ENCODE data around the gene SLIRP.
"Not testable (repeated sequence)": the region's sequence is repeated elsewhere in the genome, so short reads cannot be mapped to it uniquely, and the experiment has no call there.

Gene SLIRP

DNA sequence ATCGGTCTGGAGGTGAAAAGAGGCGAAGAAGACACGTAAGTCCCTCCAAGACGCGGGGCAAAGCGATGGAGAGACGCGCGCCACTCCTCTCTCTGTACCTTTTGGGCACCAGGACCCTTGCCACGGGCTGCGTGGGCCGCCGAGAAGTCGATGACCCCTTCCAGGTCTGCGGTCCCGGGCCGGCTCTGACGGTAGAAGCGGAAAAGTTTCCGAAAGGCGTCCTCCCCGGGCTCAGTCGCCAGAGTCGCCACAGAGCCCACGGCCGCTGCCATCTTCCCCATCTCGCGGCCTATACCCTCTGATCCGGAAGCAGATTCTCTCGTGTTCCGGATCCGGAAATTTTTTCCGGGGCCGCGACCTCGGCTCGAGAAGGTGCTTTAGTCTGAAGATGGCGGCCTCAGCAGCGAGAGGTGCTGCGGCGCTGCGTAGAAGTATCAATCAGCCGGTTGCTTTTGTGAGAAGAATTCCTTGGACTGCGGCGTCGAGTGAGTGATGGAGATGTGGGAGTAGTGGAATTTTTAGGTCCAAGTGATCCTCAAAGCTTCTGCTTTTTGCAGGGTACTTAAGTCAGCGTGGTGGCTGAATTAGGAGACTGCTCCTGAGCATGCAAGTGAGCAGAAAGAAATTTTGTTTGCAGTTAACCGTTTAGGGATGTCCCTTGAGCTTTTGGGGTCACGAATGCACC lies at the start of gene SLIRP, which contains the start of gene ALKBH1:
SLIRP (plus strand) TSS at position 380 of the 685 bp plus-strand sequence; CDS start at position 389, 9 bp downstream.
ALKBH1 (minus strand) TSS at position 300 of the 685 bp plus-strand sequence; CDS start at position 281, 19 bp downstream.
- peak; percentile 30 for DNase-seq (ENCODE audit: low read depth)

DNA sequence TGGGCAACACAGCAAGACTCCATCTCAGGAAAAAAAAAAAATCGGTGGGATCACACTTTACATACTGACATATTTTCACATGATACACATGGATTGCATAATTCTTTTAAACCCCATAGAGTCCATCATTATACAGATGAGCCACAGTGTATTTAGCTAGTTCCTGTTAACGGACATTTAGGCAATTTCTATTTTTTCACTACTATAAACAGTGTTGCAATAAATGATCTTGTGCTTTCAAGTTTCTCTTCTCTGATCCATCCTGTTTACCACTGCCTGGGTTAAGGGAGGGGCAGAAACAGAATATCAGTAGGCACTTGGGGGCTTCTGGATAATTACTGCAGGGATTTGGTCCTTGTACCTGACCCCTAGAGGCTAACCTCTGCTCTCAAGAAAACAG lies 48.1 kb upstream of the SLIRP start:
- DNase-seq (ENCODE audit: low read depth), result no peak

DNA sequence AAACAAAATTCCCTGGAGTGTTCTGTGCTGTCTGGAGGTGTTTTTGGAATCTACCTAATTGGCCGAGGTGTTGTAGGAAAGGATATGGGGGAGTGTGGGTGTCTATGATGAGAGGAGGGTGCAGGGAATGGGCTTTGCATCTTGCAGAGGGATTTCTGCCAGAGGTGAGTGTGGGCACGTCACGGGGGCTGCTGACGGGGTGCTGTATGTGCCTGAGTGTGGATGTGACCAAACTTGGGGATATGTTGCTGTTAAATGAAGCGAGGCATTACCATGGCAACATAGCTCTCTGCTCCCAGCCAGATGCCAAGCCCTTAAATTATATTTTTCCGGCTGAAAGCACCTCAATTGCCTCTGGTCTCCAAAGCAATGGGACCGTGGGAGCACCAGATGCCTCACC lies 47.1 kb upstream of the SLIRP start:
- DNase-seq (ENCODE audit: low read depth), result no peak

DNA sequence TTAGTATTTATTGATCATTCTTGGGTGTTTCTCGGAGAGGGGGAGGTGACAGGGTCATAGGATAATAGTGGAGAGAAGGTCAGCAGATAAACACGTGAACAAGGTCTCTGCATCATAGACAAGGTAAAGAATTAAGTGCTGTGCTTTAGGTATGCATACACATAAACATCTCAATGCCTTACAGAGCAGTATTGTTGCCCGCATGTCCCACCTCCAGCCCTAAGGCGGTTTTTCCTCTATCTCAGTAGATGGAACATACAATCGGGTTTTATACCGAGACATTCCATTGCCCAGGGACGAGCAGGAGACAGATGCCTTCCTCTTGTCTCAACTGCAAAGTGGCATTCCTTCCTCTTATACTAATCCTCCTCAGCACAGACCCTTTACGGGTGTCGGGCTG lies 46.3 kb upstream of the SLIRP start:
- DNase-seq (ENCODE audit: low read depth), result not testable (repeated sequence)

DNA sequence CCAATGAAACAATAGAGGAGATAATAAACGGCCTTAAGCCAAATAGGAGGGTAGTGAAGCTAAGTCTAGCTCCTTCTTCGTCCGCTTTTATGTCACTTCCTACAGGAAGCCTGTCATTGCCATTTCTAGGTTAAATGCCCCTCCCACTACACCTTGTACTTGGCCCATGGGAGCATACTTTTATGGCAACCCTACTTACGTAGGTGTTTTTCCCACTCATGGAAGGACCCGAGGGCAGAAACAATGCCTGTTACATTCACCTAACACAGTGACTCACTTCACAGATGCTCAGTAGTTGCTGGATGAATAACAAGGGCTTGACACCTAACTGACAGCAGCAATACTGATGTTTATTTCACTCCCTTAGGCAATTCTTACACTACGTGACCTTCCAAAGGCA lies 44.6 kb upstream of the SLIRP start:
- DNase-seq (ENCODE audit: low read depth), result no peak

DNA sequence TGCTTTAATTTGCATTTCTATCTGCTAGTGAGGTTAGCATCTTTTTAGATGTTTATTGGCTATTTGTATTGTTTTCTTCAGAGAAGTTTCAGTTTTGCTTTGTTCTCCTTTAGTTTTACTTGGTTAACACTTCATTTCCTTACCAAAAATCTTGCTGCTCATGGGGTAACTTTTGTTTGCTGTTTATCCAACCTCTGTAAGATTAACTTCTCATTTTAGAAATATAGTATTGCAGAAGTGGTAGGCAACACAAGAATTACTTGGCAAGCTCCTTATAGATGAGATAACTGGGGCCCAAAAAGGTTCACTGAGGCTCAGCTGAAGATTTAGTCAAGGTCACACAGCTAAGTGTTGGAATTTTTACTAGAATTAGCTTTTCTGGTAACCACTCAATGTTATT lies 40.6 kb upstream of the SLIRP start:
- no peak for DNase-seq (ENCODE audit: low read depth)

DNA sequence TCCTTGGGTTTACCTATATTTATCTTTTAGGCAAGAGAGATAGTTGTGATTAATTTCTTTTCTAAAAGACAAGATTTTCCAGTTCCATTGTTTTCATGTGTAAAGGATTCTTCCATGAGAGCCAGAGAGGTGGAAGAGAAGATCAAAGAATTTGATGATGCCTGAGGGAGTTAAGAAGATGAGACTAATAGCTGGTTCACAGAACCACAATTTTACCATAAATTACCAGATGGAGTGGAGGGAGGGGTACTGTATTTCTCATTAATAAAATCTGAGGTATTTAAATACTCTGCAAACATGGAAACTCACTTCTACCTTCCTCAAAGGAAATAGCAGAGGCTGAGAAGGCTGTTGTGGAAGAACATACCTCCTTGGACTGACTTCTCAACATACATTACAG lies 34.7 kb upstream of the SLIRP start:
- DNase-seq (ENCODE audit: low read depth), result no peak

DNA sequence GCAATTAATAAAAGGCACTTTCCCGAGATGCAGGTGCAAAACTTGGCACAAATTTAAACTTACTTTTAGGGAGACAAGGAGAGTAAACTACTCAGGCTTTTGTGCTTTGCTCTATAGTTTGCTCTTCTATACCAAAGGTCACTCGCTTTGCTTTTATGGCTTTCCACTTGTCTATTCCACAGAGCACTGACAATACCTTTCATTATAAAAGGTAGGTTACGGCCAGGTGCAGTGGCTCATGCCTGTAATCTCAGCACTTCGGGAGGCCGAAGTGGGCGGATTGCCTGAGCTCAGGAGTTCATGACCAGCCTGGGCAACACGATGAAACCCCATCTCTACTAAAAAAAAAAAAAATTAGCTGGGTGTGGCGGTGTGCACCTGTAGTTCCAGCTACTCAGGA lies 33.0 kb upstream of the SLIRP start:
- DNase-seq (ENCODE audit: low read depth), result no peak

DNA sequence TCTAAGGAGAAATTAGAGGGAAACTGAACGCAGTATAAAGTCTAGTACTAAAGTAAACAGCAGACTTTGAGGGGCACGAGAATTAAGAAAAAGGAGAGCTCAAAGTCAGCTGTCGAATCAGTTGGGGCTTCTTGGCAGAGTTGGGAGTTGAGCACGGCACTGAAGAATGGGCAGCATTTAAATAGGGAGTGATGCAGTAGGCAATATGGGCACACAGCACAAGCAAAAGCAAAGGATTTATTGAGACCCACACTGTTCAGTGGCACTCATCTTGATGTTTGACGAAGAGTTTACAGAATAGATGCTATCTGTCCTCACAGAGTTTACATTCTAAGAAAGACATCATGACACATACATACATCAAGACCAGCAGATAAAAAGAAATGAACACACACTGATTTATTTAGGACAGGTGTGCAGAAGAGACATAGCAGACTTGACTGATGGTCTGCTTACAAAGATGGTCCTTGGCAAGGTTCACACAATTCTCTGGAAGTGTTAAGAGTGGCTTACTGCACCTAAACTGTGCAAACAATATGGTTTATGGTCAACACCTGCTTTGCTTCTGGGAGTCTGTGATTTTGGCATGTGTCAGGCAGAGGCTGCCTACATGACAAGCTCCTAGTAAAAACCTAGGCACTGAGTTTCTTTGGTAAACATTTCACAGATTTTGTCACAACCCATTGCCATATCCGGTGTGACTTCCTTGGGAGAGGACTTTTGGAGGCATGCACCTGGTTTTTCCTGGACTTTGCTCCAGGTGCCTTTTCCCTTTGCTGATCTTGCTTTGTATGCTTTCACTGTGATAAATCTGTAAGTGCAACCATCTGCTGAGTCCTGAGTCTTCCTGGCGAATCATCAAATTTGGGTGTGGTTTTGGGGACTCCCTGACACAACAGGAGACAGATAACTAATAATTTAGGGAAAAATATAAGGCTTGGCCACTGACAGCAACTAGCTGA lies 26.4 kb upstream of the SLIRP start:
- no peak for DNase-seq (ENCODE audit: low read depth)

DNA sequence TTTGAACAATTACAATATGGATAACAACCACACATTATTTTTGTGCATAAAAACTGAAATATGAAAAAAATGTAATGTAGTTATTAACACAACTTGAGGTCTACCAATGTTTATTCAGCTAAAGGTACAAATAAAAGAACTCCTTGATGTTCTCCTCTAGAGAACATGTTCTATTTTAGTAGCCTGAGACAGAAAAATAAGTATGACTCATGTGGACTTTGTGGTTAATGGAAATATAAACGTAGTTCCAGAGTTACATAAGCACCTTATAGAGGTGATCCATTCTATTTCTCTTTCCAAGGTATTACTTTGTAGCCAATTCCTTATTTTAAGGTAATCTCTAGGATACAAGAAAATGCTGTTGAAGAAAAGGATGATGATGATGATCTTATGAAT lies 25.7 kb upstream of the SLIRP start:
- DNase-seq (ENCODE audit: low read depth), result no peak

DNA sequence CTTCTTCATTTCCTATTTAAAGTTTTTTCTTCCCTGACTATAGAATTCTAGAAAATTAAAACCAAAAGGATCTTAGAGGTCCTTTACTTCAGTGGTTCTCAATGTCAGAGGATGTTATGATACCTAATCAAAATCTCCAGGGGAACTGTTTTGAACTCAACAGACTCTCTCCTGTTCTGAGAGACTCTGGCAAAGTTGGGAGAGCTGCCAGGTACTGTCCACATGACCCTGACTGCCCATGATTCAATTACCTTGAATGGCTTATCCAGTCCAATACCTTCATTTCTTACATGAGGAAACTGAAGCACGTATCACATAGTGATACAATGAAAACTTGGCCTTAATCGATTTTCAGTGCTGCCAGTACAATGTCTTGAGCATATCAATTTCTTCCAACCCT lies 16.6 kb upstream of the SLIRP start:
- DNase-seq (ENCODE audit: low read depth), result no peak

DNA sequence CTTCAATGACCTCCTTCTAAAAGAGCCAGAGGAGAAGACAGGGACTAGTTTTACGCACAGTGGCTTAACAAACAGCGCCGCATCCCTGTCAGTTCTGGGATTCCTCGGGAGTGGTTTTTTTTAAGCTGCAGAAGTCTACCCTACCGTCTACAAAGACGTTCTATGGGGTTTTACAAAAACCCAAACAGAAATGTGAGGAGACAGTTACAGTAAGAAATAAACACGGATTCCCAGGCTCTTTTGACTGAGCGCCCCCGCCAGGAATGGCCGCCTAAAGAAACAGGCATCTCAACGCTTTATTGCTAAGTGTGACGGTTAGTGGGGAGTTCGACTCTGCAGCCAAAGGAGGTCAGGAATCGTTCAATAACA lies 564 bp upstream of the SLIRP start:
- DNase-seq (ENCODE audit: low read depth), result peak; percentile 20

DNA sequence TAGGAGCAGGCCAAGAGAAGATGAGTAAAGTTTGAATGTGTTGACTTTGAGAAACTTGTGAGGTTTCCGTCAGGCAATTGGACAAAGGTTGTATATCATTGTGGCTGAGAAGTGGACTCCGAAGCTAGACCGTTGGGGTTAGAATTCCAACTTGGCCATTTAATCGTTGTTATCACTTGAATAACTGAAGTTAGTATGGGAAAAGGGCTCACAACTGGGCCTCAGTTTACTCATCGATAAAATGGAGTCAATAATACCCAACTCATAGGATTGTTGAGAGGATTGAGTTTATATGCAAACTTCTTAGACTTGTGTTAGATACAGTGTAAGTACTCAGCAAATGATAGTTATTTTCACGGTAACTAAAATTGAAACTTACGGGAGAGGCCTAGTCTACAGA lies 846 bp downstream of the SLIRP start:
- no peak for DNase-seq (ENCODE audit: low read depth)

DNA sequence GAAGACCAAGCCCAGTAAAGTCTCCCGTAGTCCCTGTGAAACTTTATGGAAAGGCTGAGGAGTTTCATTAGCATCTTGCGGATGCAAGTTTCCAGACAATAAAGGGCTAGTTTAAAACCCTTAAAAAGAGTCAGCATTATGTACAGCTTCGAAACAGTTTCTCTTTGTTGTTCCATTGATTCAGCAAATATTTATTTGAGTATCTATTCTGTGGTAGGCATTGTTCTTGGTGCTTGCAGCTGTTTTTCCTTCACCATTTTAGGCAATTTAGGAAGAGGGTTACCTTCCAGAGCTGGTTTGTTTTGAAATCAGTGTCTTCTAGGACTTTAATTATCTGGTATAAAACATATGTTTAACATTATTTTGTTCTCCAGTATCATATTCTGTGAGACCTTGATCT lies 1.5 kb downstream of the SLIRP start:
- DNase-seq (ENCODE audit: low read depth), result no peak

DNA sequence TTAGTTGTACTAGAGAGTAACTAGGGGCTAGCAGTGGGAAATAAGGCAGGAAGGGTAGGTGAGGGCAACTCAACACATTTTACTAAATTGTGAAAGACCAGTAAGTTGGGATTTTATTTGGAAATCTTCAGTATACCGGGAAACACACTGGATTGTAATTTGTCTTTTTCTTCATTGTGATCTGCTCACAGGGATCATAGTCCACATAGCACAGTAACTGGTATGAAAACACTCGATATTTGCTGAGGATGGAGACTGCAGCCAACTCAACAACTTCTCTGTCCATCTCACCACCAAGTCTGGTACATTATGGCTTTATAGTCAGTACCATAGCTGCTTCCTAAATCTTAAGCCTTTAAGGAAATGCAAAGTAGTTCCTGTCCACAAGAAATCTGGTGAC lies 2.5 kb downstream of the SLIRP start:
- DNase-seq (ENCODE audit: low read depth), result no peak

DNA sequence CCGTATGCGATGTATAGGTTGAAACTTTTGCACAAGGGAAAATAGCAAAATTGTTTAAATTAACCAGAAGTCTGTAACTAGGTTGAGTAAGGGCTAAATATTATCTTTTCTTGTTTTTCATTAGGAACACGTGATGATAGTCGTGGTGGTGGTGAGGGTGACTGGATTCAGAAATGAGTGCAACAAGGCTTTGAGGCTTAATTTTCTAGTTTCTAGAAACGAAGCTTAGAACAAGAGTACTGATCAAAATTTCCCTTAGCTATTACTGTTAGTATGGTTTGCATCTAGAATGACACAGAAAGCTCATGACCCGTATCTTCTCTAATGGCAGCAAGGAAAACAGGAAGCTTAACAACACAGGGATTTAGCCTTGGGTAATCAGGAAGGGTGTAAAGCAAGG lies 7.0 kb downstream of the SLIRP start:
- DNase-seq (ENCODE audit: low read depth), result no peak

DNA sequence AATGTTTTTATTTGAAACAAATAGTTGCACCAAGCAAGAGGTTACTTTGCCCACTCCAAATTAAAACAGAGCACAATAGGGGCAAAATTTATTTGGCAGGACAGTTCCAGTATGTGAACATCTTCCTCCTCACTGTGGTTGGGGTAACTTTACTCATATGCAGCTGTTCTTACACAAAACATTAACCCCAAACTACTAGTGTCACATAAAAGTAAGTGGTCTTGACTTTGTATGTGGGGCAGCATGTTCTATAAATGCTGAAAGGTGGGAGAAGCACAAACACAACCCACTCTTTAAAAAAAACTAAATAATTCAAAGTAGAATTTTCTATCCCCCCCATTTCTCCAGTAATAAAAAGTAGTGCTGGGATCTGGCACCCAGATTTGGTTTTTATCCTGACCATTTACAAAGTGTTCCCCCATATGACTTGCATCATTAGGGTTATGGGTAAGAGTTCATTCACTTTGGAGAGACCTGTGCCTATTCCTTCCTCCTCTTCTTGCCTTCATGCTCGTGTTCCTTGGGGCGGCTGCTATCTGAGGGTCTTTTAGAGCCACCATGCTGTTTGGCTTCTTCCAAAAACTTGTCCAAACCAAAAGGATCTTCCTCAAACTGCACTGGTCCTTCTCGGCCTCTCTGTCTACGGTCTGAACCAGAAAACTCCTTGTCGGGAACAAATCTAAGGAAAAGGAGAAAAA lies 9.9 kb downstream of the SLIRP start:
- no peak for DNase-seq (ENCODE audit: low read depth)

DNA sequence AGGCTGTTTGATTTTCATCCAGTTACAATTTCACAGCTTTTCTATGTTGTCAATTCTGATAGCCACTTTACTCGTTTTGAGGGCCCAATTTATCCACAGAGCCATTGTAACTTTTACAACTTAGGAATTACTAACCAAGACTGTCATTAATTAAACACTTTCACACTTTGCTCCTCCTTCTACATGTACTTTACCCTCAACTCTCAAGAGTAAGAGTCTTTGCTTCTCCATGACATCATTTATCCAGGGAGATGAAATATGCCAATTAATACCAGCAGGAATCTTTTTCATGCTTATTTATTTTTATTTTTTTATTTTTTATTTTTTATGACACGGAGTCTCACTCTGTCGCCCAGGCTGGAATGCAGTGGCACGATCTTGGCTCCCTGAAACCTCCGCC lies 13.5 kb downstream of the SLIRP start:
- no peak for DNase-seq (ENCODE audit: low read depth)

DNA sequence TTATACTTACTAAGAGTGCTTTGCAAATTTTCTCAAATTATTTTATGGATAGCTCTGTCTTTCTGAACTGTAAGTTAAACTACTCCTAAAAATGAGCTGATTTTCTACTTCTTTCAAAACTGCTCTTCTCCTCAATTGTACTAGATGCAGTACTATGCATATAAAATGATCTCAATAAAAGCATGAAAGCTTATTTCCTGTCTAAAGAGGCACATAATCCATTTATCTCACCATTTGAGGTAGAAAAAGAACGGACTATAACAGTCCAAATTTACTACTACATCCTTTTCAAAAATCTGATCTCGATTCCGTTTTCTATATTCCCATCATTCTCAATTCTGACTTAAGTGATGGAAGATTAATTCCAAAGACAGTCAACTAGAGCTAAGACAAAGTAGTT lies 14.4 kb downstream of the SLIRP start:
- no peak for DNase-seq (ENCODE audit: low read depth)

DNA sequence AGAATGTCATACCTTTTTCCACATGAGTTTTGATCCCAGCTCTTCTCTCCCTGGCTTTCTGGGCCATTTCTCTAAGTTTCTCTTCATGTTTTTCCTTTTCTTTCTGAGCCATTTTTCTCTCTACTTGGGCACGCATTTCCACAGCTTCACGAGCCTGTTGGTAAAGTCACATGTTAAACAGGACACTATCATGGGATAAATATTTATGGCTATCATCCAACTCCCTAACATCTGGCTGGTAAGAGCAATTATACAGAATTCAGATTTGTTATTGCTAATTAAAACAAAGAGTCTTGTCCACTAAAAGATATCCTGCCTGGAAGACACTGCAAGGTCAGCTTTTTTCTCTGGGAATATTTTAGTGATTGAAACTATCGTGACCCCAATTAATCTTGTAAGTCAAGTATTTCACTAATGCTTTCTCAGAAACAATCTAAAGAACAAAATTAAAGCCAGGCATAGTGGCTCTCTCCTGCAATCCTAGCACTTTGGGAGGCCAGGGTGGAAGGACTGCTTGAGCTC lies 23.1 kb downstream of the SLIRP start:
- DNase-seq (ENCODE audit: low read depth), result no peak

DNA sequence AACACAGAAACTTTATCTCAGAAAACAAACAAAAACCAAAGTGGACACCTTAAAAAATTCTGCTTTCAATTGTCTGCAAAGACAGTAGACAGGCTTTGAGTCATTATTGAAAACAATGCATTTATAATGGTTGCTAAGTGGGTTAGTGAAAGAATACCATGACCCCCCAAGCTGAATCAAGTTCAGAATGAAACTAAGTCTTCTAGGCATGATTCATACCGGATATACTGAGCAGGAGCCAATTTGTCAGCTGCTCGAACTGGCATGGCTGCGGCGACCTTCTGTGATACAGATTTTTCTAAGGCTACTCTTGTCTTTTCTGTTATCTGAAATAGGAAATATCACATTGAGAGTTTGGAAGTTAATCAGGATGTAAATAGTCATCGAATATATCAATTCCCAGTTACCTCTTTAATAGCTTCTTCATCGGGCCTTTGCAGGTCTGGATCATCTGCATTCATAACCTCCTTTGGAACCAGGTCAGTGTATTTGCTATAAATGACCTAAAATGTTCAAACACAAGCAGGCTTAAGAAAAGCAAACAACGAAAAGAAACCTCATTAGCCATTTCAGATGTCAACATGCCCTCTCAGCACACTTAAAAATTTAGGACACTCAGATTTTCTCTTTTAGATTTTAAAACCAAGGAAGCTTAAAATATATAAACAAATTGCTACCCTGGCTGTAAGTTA lies 30.8 kb downstream of the SLIRP start:
- DNase-seq (ENCODE audit: low read depth), result no peak

DNA sequence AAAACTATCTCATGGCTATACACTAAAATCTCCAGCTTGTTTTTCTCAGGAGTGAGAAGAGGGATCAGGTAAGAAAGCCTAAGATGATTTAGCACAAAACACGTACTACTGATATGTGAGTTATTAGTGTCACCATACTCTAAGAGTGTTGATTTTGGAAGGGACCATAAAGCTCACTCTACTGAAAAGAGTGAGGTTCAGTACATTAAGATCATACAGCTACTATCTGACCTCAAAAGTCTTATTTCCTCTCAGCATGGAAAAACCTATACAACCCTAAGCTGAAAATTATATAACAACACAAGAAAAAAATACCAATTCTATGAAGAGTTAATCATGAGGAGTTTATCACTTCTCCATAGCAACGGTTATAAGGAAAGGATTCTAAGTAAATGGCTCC lies 33.5 kb downstream of the SLIRP start:
- DNase-seq (ENCODE audit: low read depth), result no peak
